Keratinocyte (primary cell): ENCODE measurements around the gene LRRC7.

Experiments used
- EZH2 ChIP-seq: IDR thresholded peaks from one replicate; pipeline ENCODE4 v1.6.1; 2012; ENCODE audit warnings: inconsistent platforms, mild to moderate bottlenecking, low read length, moderate library complexity
- TF ChIP-seq, protein P1 (sequence below), 3 experiments: IDR thresholded peaks in 1 of 3; conservative IDR thresholded peaks in 1 of 3; optimal IDR thresholded peaks in 1 of 3; 2 replicates in 2 of 3; 3 replicates in 1 of 3; pipeline versions ENCODE3 to v1.5.1; 2011; ENCODE audit warnings: low read length in 3 of 3, mild to moderate bottlenecking in 3 of 3, moderate library complexity in 2 of 3, control low read depth in 1 of 3, inconsistent platforms in 1 of 3; ENCODE audit not compliant: insufficient read depth in 2 of 3; ENCODE audit errors: extremely low read depth in 1 of 3

DNA sequence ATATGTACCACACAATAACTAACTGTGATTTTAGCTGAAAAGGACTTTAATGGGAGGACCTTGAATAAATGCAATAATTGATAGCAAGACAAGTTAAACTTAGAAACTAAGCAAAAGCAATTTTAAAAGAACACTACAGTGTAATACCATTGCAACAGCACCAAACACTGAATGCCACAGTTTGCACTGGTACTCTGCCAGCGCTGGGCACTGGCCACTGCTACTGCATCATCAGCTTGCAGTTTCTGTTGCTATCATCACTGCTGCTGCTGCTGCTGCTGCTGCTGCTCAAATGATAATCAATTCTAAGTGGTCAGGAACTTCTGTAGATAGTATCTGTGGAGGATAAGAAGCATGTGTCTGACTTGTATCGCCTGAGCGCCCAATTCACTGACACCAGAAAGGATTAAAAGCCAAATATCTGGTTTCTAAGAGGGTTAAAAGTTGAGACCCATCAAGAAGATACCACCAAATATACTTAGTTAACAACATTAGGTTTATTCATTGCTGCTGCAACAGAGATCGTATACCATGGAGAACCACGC is 330.8 kb downstream of the LRRC7 start:
- TF ChIP-seq, protein P1, sequence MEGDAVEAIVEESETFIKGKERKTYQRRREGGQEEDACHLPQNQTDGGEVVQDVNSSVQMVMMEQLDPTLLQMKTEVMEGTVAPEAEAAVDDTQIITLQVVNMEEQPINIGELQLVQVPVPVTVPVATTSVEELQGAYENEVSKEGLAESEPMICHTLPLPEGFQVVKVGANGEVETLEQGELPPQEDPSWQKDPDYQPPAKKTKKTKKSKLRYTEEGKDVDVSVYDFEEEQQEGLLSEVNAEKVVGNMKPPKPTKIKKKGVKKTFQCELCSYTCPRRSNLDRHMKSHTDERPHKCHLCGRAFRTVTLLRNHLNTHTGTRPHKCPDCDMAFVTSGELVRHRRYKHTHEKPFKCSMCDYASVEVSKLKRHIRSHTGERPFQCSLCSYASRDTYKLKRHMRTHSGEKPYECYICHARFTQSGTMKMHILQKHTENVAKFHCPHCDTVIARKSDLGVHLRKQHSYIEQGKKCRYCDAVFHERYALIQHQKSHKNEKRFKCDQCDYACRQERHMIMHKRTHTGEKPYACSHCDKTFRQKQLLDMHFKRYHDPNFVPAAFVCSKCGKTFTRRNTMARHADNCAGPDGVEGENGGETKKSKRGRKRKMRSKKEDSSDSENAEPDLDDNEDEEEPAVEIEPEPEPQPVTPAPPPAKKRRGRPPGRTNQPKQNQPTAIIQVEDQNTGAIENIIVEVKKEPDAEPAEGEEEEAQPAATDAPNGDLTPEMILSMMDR (optimal IDR thresholded peaks at IDR 0.05 in 1 of 3, IDR thresholded peaks at IDR 0.05 in 1 of 3, conservative IDR thresholded peaks at IDR 0.05 in 1 of 3; ENCODE audit: extremely low read depth in 1 of 3, insufficient read depth in 2 of 3, low read length in 3 of 3) = no peak
- no peak for TF ChIP-seq EZH2
